ENCODE results near the gene SGPL1.

Gene SGPL1

DNA sequence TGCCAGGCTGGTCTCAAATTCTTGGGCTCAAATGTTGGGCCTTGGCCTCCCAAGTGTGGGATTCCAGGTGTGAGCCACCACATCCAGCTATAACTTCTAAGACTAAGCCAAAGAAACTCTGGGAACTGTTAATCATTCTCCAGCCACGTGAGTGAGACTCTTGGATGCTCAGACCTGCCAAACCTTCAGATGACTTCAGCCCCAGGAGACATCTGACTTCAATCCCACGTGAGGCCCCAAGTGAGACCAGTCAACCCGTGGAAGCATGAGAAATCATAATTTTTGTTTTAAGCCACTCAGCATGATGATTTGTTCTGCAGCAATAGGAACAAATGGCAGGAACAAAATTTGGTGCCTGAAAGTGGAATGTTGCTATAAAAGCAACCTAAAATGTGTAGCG lies 76.9 kb downstream of the SGPL1 start:
- no peaks in the 10 kb centered on the region for H3K27me3 ChIP-seq (ENCODE audit: insufficient read depth, low read depth)
- H3K9ac ChIP-seq, result no peak overlapping the region
- no peak overlapping the region for H3K4me3 ChIP-seq (IDR thresholded peaks at IDR 0.05; ENCODE audit: insufficient read depth, low read depth, low read length)
- H3K36me3 ChIP-seq (ENCODE audit: insufficient read depth), result no peaks in the 10 kb centered on the region
- no peak overlapping the region for H2AFZ ChIP-seq (ENCODE audit: low read depth)
- TF ChIP-seq, protein P1, sequence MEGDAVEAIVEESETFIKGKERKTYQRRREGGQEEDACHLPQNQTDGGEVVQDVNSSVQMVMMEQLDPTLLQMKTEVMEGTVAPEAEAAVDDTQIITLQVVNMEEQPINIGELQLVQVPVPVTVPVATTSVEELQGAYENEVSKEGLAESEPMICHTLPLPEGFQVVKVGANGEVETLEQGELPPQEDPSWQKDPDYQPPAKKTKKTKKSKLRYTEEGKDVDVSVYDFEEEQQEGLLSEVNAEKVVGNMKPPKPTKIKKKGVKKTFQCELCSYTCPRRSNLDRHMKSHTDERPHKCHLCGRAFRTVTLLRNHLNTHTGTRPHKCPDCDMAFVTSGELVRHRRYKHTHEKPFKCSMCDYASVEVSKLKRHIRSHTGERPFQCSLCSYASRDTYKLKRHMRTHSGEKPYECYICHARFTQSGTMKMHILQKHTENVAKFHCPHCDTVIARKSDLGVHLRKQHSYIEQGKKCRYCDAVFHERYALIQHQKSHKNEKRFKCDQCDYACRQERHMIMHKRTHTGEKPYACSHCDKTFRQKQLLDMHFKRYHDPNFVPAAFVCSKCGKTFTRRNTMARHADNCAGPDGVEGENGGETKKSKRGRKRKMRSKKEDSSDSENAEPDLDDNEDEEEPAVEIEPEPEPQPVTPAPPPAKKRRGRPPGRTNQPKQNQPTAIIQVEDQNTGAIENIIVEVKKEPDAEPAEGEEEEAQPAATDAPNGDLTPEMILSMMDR (conservative IDR thresholded peaks at IDR 0.05; ENCODE audit: low read depth, low read length), result no peak
- no peaks in the 10 kb centered on the region for H4K20me1 ChIP-seq (ENCODE audit: insufficient read depth)
- no peaks in the 10 kb centered on the region for H3K79me2 ChIP-seq (ENCODE audit: insufficient read depth, low read depth)
- no peak overlapping the region for H3K4me2 ChIP-seq
- peaks cover 7% of the 10 kb centered on the region for H3K4me1 ChIP-seq (ENCODE audit: low read depth, poor library complexity, severe bottlenecking)
- no peak overlapping the region for H3K27ac ChIP-seq

DNA sequence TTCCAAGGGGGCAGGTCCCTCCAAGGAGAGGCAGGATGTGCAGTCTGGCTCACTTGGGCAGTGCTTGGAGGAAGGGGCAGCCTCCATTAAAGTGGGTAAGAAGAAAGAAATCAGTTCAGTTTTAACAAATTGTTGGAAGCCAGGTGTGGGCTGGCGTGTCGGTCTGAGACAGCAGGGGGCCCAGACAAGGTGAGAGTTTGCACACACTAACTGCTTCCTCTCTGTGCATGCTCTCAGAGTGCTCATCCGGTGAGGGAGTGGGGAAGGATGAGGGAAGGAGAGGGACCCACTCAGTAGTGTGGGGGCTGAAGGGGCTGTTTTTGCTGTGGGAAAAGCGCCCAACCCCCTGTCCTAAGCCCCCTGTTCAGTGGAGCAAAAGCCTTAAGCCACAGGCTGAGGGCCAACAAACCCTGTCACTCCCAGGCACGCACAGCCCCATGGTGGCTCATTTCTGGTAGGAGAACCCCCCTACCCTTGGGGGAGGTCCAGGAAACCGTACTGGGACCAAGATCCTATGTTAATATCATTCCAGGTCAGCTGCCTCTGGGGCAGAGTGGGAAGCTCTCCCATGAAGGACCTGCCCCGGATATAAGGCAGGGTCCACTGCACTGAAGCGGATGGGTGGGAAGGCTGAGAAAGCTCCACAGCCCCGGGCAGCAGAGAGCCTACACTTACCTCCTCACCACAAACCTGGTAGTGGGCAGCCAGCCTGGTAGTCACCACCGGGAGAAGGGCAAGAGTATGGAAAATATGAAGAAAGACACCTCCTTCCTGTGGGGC lies 77.7 kb downstream of the SGPL1 start:
- no peak overlapping the region for H3K9ac ChIP-seq
- H3K4me1 ChIP-seq (ENCODE audit: low read depth, poor library complexity, severe bottlenecking), result peaks cover 7% of the 10 kb centered on the region
- no peak overlapping the region for H3K4me3 ChIP-seq (IDR thresholded peaks at IDR 0.05; ENCODE audit: insufficient read depth, low read depth, low read length)
- no peak overlapping the region for H2AFZ ChIP-seq (ENCODE audit: low read depth)
- H3K36me3 ChIP-seq (ENCODE audit: insufficient read depth), result no peaks in the 10 kb centered on the region
- H4K20me1 ChIP-seq (ENCODE audit: insufficient read depth), result no peaks in the 10 kb centered on the region
- TF ChIP-seq, protein P1 (conservative IDR thresholded peaks at IDR 0.05; ENCODE audit: low read depth, low read length), result no peak
- H3K4me2 ChIP-seq, result no peak overlapping the region
- H3K27me3 ChIP-seq (ENCODE audit: insufficient read depth, low read depth), result no peaks in the 10 kb centered on the region
- H3K79me2 ChIP-seq (ENCODE audit: insufficient read depth, low read depth), result no peaks in the 10 kb centered on the region
- H3K27ac ChIP-seq, result no peak overlapping the region

DNA sequence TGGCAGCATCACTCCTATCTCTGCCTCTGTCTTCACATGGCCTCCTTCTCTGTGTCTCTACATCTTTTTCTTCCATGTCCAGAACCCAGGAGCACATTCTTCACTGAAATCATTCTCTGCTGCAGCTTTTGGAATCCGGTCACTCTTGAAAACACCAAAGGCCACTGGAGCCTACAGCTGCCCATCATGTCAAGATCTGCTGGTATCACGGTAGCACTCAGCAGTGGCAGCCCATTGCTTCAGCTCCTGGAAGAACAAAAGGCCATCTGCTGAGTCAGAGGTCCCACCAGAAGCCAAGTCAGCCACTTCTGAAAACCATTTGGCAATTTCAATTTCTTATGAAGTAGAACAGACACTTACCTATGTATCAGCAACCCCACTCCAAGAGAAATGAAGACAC lies 78.7 kb downstream of the SGPL1 start:
- Histone ChIP-seq H3K79me2 (ENCODE audit: insufficient read depth, low read depth) (no peaks in the 10 kb centered on the region), H3K9ac (no peak overlapping the region), H3K36me3 (ENCODE audit: insufficient read depth) (no peaks in the 10 kb centered on the region), H3K27me3 (ENCODE audit: insufficient read depth, low read depth) (no peaks in the 10 kb centered on the region), H2AFZ (ENCODE audit: low read depth) (no peak overlapping the region), H4K20me1 (ENCODE audit: insufficient read depth) (no peaks in the 10 kb centered on the region), H3K27ac (no peak overlapping the region), H3K4me2 (no peak overlapping the region), H3K4me3 (IDR thresholded peaks at IDR 0.05; ENCODE audit: insufficient read depth, low read depth, low read length) (no peak overlapping the region), H3K4me1 (ENCODE audit: low read depth, poor library complexity, severe bottlenecking) (no peaks in the 10 kb centered on the region)
- TF ChIP-seq, protein P1 (conservative IDR thresholded peaks at IDR 0.05; ENCODE audit: low read depth, low read length), result no peak

DNA sequence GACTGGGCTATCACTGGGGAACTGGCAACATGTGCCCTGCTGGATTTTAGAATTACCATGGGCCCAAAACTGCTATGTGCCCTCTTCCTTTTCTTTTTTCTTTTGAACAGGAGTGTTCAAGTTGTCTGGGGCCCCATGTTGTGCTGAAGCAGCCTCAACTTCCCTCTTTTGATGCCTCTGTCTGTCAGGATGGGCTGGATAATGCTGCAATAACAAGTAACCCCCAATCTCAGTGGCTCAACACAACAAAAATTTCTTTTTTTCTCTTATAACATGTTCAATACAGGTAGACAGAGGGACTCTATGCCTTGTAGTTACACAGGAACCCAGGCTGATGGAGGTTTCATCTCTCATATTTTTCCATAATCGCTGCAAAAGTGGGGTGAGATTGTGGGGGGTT lies 80.8 kb downstream of the SGPL1 start:
- Histone ChIP-seq H3K27me3 (ENCODE audit: insufficient read depth, low read depth) (no peaks in the 10 kb centered on the region), H3K27ac (no peak overlapping the region), H3K4me2 (no peak overlapping the region), H3K79me2 (ENCODE audit: insufficient read depth, low read depth) (no peaks in the 10 kb centered on the region), H2AFZ (ENCODE audit: low read depth) (no peak overlapping the region), H3K4me1 (ENCODE audit: low read depth, poor library complexity, severe bottlenecking) (no peaks in the 10 kb centered on the region), H3K36me3 (ENCODE audit: insufficient read depth) (no peaks in the 10 kb centered on the region), H4K20me1 (ENCODE audit: insufficient read depth) (no peaks in the 10 kb centered on the region), H3K9ac (no peak overlapping the region), H3K4me3 (IDR thresholded peaks at IDR 0.05; ENCODE audit: insufficient read depth, low read depth, low read length) (no peak overlapping the region)
- TF ChIP-seq, protein P1 (conservative IDR thresholded peaks at IDR 0.05; ENCODE audit: low read depth, low read length), result no peak
